ENCODE measurements around the gene SLC35D2.

The SLC35D2 gene

DNA sequence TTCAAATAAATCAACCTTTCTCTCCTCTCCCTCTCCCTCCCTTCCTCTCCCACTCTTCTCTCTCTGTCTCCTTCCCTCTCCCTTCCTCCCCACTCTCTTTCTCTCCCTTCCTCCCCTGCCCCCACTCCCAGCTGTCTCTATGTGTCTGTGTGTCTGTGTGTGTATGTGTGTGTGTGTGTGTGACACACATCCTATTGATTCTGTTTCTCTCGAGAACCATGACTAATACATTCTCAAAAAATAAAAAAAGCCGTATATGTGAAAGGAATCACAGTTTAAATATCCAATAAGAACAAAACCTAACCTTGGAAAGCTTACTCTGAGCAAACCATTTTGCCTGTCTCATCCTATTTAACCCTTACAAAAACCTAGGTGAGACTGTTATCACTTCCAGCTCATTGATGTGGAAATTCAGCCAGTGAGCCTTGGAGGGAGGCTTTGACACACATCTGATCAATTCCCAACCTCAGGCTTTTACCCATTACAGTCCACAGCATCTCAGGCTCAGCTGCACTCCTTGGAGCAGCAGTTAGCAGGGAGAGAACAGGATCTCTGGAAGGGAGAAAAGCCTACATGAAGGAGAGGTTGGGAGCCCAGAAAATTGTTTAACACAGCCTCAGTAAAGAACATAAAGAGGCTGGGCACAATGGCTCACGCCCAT is 89.9 kb downstream of the SLC35D2 start:
- no peaks in the 10 kb centered on the region for H3K79me2 ChIP-seq (ENCODE audit: control insufficient read depth, low read length)
- no peak for TF ChIP-seq EZH2phosphoT487 (IDR thresholded peaks at IDR 0.05; ENCODE audit: borderline replicate concordance, low read length)
- TF ChIP-seq, protein P1, sequence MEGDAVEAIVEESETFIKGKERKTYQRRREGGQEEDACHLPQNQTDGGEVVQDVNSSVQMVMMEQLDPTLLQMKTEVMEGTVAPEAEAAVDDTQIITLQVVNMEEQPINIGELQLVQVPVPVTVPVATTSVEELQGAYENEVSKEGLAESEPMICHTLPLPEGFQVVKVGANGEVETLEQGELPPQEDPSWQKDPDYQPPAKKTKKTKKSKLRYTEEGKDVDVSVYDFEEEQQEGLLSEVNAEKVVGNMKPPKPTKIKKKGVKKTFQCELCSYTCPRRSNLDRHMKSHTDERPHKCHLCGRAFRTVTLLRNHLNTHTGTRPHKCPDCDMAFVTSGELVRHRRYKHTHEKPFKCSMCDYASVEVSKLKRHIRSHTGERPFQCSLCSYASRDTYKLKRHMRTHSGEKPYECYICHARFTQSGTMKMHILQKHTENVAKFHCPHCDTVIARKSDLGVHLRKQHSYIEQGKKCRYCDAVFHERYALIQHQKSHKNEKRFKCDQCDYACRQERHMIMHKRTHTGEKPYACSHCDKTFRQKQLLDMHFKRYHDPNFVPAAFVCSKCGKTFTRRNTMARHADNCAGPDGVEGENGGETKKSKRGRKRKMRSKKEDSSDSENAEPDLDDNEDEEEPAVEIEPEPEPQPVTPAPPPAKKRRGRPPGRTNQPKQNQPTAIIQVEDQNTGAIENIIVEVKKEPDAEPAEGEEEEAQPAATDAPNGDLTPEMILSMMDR (IDR thresholded peaks at IDR 0.05; ENCODE audit: low read depth, low read length, poor library complexity, severe bottlenecking): no peak
- H3K4me2 ChIP-seq (ENCODE audit: low read length): no peak overlapping the region

DNA sequence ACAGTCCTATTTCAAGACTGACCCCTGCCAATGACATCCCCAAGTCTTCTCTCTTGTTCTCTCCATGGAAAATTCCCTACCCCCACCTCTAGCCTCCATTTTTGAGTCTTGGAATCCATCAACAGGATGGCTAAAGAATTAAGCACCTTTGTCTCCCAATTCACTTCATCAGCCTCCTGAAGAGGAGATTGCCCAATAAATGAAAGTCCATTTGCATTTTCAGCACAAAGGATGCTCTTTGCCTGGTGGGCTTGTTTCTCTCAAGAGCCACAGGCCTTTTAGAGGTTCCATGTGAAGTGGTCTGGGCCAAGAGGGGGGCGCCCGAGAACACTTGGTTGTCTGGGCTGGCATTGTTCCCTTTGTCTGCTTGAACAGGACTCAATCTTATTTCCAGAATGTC is 94.1 kb downstream of the SLC35D2 start:
- Histone ChIP-seq H3K9me3 (ENCODE audit: control insufficient read depth, insufficient read depth, low read length) (no peaks in the 10 kb centered on the region), H3K4me3 (ENCODE audit: low read length) (no peak overlapping the region), H4K20me1 (ENCODE audit: control insufficient read depth, insufficient read depth, low read depth, low read length) (no peaks in the 10 kb centered on the region), H3K9me2 (replicated peaks; ENCODE audit: control insufficient read depth, low read length) (no peaks in the 10 kb centered on the region), H3K4me2 (ENCODE audit: low read length) (no peak overlapping the region), H3K79me2 (ENCODE audit: control insufficient read depth, low read length) (no peaks in the 10 kb centered on the region), H3K4me1 (ENCODE audit: control insufficient read depth, low read length) (no peaks in the 10 kb centered on the region), H3F3A (ENCODE audit: control insufficient read depth, insufficient read depth) (no peaks in the 10 kb centered on the region), H3K36me3 (ENCODE audit: control insufficient read depth, low read length) (no peaks in the 10 kb centered on the region), H3K27me3 (ENCODE audit: control insufficient read depth, low read length) (no peaks in the 10 kb centered on the region), H3K27ac (ENCODE audit: low read depth, low read length) (no peak overlapping the region)
- TF ChIP-seq, protein P1 (IDR thresholded peaks at IDR 0.05; ENCODE audit: low read depth, low read length, poor library complexity, severe bottlenecking): no peak
- TF ChIP-seq EZH2phosphoT487 (IDR thresholded peaks at IDR 0.05; ENCODE audit: borderline replicate concordance, low read length): no peak

More for the DNA sequence above, 89.9 kb downstream of the SLC35D2 start:
- H3F3A ChIP-seq (ENCODE audit: control insufficient read depth, insufficient read depth): no peaks in the 10 kb centered on the region
- H3K36me3 ChIP-seq (ENCODE audit: control insufficient read depth, low read length): no peaks in the 10 kb centered on the region
- no peaks in the 10 kb centered on the region for H3K9me3 ChIP-seq (ENCODE audit: control insufficient read depth, insufficient read depth, low read length)
- H3K4me1 ChIP-seq (ENCODE audit: control insufficient read depth, low read length): no peaks in the 10 kb centered on the region
- H3K27ac ChIP-seq (ENCODE audit: low read depth, low read length): no peak overlapping the region
- no peaks in the 10 kb centered on the region for H3K9me2 ChIP-seq (replicated peaks; ENCODE audit: control insufficient read depth, low read length)
- no peak overlapping the region for H3K4me3 ChIP-seq (ENCODE audit: low read length)
- H4K20me1 ChIP-seq (ENCODE audit: control insufficient read depth, insufficient read depth, low read depth, low read length): no peaks in the 10 kb centered on the region
- H3K27me3 ChIP-seq (ENCODE audit: control insufficient read depth, low read length): no peaks in the 10 kb centered on the region

DNA sequence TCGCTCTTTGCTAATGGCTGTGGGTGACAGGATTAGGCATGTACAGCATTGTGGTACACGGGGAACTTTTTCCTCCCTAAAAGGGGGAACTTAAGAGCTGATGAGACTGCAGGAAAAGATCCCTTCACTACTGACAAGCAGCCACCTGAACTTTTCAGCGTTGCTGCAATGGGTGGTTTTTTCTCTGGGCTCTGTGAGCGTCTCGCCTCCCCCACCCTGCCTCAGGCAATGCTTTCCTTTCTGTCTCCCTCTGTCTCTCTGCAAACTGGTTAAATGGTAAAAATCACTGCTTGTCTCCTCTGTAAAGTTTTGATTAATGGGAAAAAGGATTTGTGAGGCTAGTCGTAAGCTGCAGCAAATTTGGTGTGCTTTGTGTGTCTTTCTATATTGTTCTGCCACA is 101.9 kb downstream of the SLC35D2 start:
- no peak overlapping the region for H3K4me3 ChIP-seq (ENCODE audit: low read length)
- H4K20me1 ChIP-seq (ENCODE audit: control insufficient read depth, insufficient read depth, low read depth, low read length): no peaks in the 10 kb centered on the region
- H3K27ac ChIP-seq (ENCODE audit: low read depth, low read length): no peak overlapping the region
- no peaks in the 10 kb centered on the region for H3K4me1 ChIP-seq (ENCODE audit: control insufficient read depth, low read length)
- no peak overlapping the region for H3K4me2 ChIP-seq (ENCODE audit: low read length)
- H3K9me3 ChIP-seq (ENCODE audit: control insufficient read depth, insufficient read depth, low read length): no peaks in the 10 kb centered on the region
- no peaks in the 10 kb centered on the region for H3F3A ChIP-seq (ENCODE audit: control insufficient read depth, insufficient read depth)
- no peaks in the 10 kb centered on the region for H3K79me2 ChIP-seq (ENCODE audit: control insufficient read depth, low read length)
- no peaks in the 10 kb centered on the region for H3K9me2 ChIP-seq (replicated peaks; ENCODE audit: control insufficient read depth, low read length)
- no peaks in the 10 kb centered on the region for H3K36me3 ChIP-seq (ENCODE audit: control insufficient read depth, low read length)
- no peaks in the 10 kb centered on the region for H3K27me3 ChIP-seq (ENCODE audit: control insufficient read depth, low read length)
- TF ChIP-seq, protein P1 (IDR thresholded peaks at IDR 0.05; ENCODE audit: low read depth, low read length, poor library complexity, severe bottlenecking): no peak
- TF ChIP-seq EZH2phosphoT487 (IDR thresholded peaks at IDR 0.05; ENCODE audit: borderline replicate concordance, low read length): no peak

Measured in DOHH2 (cell line).